ENCODE measurements around the gene BBLN.

The BBLN gene

GRCh38 chr9:128192601-128193371 is 32.7 kb downstream of the BBLN start:
- no peak for DNase-seq

GRCh38 chr9:128193469-128194096 is 33.5 kb downstream of the BBLN start:
- no peak for DNase-seq

GRCh38 chr9:128201441-128202369 is 41.6 kb downstream of the BBLN start:
- no peak for DNase-seq

- no peak for DNase-seq
Measured at GRCh38 chr9:128202648-128203023, 42.6 kb downstream of the BBLN start.

DNA sequence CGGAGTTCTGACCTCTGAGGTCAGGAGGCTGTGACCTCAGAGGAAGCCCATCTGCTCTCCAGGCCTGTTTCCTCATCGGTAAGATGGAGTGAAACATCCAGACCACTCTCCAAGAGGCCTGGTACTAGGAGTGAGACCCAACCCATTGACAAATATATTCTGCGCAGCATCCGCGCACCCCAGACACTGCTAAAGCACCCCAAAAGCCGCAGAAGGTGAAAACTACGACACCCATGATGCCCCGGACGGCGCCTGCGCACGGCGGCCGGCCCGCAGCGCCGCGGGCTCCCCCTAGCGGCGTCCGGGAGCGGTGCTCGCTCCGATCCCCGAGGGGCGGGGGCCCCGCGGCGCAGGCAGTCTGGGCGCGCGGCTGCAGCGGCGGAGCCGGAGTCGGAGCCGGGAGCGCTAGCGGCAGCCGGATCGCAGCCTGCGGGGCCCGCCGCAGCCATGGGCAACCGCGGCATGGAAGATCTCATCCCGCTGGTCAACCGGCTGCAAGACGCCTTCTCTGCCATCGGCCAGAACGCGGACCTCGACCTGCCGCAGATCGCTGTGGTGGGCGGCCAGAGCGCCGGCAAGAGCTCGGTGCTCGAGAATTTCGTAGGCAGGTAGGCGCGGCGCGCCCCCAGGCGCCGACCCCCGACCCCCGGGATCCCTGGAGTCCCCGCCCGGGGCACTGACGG is 43.1 kb downstream of the BBLN start, which contains the start of gene DNM1:
DNM1 (plus strand) TSS at position 356 of the 683 bp plus-strand sequence; CDS start at position 448, 92 bp downstream.
- peak; percentile 20 for DNase-seq

DNA sequence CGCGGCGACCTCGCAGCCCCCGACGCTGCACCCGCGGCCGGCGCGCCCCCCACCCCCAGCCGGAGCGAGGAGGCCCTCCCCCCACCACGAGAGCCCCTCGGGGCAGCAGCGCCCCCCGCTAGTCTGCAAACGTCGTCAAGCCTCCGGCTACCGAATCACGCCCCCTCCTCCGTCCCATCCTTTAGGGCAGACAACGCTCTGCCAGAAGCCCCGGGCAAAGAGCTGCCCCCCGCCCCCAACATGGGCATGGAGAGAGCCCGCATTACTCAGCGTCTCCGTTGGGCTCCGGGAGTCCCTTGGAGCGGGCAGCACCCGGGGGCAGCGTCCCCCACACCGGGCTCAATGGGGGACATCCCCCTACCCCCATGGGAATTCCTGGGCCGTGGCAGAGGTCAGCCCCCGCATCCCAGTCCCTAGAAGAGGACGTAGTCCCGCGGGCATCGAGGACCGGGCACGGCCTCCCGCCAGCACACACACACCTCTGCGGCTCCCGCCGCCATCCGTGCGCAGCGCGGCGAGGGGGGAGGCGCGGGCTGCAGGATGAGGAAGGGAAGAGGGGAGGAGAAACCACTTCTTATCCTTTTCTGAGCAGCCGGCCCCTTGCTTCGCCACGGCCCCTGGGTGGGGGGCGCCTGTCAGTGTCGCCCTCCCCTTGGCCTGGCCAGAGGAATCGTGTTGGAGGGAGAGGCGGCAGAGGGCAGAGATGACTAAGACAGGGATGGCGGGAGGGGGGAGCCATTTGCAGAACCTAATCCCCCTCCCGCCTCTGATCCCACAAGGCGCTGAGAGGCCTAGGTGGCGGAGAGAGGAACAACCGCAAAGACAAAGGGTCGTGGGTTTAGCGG is 43.9 kb downstream of the BBLN start:
- no peak for DNase-seq

- DNase-seq = no peak
Measured at GRCh38 chr9:128204858-128205257, 44.8 kb downstream of the BBLN start.

- DNase-seq = no peak
Measured at GRCh38 chr9:128205296-128205944, 45.4 kb downstream of the BBLN start.

DNA sequence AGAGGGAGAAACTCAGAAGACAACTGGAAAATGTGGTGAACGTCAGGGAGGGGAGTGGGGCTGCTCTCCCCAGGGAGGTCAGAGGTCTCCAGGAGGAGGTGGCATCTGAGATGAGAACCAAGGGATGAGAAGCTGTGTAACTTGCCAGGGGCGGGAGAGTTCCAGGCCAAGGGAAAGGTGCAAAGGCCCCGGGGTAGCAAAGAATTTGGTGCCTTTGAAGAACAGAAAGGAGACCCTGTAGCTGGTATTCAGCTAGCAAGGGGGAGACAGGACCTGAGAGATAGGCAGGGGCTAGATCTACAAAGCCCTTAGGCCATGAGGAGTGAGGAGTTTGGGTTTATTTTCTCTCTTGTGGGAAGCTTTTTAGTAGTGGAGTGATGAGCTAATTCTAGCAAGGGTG is 46.4 kb downstream of the BBLN start:
- no peak for DNase-seq

DNA sequence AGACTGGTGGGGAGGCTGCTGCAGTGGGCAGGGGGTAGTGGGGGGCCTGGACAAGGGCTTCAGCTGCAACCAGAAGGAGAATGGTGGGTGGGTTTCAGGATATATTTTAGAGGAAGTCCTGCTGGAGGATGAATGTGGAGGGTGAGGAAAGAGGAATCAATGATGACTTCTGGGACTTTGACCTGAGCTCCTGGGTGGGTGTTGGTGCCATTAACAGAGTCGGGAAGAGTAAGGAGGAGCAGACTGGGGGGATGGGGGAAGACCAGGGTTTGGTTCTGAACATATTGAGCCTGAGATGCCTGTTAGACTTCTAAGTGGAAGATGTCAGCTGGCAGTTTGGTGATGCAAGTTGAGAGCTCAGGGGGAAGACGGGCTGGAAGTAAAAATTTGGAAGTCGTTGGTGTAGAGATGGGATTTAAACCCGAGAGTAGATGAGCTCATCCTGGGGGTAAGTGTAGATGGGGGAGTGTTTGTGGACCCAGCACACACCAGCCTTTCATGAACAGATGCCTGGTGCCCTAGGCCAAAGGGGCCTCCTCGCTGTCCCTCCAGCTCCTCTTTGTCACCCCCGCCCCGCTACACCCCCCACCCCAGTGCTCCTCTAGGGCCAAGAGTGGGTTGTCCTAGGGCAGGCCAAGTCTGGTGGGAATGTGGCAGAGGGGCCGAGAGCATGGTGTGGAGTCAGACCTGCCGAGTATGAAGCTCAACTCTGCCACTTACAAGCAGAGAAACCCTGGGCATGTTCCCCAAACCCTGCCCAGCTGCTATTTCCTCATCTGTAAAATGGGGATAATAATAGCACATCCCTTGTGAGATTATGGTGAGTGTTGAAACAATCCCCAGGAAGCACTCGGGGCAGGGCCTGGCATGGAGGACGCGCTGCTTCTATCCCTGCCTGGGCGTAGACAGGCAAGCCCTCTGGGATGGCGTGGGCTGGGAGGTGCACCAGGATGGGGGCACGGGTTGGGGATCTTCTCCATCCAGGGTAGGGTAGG is 47.1 kb downstream of the BBLN start:
- no peak for DNase-seq

GRCh38 chr9:128208386-128208785 is 48.3 kb downstream of the BBLN start:
- no peak for DNase-seq

- no peak for DNase-seq
Measured at GRCh38 chr9:128208946-128209669, 49.0 kb downstream of the BBLN start.

- no peak for DNase-seq
Measured at GRCh38 chr9:128211186-128211980, 51.3 kb downstream of the BBLN start.

DNA sequence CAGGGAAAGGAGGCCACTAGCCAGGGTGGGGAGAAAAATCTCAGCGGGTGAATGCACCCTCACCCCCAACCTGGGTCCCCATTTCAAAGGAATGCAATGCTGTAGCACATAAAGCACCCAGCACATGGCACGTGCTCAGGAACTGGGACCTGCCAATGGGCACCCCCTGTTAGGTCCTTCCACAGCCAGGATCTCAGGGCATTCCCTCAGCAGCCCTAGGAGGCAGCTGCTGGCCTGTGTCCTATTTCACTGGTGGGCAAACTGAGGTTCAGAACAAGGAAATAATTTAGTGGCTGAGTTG is 51.9 kb downstream of the BBLN start:
- DNase-seq = no peak

All from NCI-H1048 (cell line).